ENCODE data around the gene MT1B.

Gene MT1B

DNA sequence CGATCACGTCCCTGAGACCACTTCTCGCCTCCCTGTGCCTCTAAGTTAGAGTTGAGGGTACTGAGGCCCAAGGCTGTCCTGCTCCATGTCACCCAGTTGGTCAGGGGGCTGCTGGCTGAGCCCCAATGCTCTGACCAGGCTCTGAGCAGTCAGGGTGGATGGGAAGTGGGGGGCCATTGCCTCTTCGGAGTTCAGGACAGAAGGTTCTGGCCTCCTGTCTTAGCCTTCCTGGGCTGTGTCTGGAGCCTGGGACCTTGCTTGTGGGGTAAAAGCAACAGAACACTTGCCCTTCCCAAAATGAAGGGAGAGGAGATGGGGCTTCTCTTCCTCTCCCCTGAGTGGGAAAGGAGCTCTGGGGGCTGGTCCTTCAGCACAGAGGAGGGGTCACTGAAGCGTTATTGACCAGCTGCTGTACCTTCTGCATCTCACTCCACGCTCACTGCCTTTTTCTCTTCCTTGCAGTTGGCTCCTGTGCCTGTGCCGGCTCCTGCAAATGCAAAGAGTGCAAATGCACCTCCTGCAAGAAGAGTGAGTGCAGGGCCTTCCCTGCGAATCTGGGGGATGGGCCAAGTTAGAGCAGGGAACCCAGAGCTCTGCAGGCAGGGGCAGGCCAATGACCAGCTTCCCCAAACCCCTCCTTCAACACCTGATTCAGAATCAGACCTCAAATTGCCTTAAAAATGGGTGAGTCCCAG is 31.2 kb downstream of the MT1B start:
- Histone ChIP-seq H3K9me3 (ENCODE audit: low read length) (peaks cover 2% of the 10 kb centered on the region), H3K27me3 (ENCODE audit: insufficient read depth, low read length) (peaks cover 17% of the 10 kb centered on the region), H3K4me1 (ENCODE audit: insufficient read depth, low read length) (peaks cover 24% of the 10 kb centered on the region), H3K36me3 (ENCODE audit: insufficient read depth, low read length) (no peaks in the 10 kb centered on the region), H2AFZ (ENCODE audit: low read depth, low read length) (peak overlapping the region; percentile 93), H3K4me3 (ENCODE audit: low read length) (peak overlapping the region; percentile 57)

DNA sequence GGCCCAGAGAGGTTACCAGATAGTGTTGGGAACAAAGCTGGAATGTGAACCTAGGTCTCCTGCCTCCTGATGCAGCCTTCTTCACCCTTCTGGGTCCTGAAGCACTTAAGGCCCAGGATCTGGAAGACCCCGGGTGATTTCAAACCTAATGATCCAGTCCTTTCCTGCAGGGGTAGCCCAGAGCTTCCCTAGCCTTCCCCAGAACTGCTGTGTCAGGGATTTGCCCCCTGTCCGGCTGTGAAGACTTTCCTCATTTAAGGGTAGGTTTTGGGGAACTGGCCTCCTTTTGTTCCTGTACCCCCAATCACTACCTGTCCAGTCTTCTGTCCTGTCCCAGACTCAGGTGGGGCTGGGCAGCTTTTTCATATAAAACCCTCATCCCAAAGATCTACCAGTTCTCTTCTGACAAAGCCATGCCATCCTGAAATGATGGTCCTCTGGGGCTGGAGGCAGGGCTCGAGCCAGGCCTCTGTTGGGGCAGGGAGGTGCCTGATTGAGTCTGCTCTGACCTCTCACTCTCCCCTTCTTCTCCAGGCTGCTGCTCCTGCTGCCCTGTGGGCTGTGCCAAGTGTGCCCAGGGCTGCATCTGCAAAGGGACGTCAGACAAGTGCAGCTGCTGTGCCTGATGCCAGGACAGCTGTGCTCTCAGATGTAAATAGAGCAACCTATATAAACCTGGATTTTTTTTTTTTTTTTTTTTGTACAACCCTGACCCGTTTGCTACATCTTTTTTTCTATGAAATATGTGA is 31.9 kb downstream of the MT1B start:
- no peak overlapping the region for H3K4me3 ChIP-seq (ENCODE audit: low read length)
- H3K4me1 ChIP-seq (ENCODE audit: insufficient read depth, low read length), result peaks cover 24% of the 10 kb centered on the region
- H3K9me3 ChIP-seq (ENCODE audit: low read length), result peaks cover 2% of the 10 kb centered on the region
- no peak overlapping the region for H2AFZ ChIP-seq (ENCODE audit: low read depth, low read length)
- H3K36me3 ChIP-seq (ENCODE audit: insufficient read depth, low read length), result no peaks in the 10 kb centered on the region
- peaks cover 14% of the 10 kb centered on the region for H3K27me3 ChIP-seq (ENCODE audit: insufficient read depth, low read length)

DNA sequence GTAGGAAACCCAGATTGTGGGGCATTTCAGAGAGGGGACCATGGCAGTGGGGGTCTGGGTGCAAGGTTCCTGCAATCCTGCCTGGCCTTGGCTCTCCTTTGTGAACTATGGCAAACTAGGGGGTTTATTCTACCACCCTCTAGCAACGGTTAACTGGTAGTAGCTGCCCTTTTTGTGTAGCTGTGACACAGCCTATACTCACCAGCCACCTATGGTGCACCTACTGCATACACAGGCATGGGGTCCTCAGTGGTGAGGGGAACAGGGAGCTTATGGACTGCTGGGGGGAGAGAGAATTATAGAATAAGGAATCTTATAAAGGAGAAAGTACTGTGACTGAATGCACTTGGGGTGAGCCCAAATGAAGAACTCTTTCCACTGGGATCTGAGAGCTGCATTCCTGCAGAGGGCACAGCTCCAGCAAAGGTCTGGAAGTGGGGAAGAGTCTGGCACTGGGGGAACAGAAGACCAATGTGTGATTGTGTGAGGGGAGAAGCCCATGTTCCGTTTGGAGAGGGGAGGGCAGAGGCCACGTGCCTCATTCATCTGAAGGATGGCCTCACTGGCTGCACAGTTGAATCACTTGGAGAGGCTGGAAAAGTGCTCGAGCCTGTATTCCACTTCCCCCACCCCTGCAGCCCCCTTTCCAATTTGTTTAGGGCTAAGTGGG is 32.7 kb downstream of the MT1B start:
- Histone ChIP-seq H2AFZ (ENCODE audit: low read depth, low read length) (no peak overlapping the region), H3K4me1 (ENCODE audit: insufficient read depth, low read length) (peaks cover 24% of the 10 kb centered on the region), H3K36me3 (ENCODE audit: insufficient read depth, low read length) (no peaks in the 10 kb centered on the region), H3K27me3 (ENCODE audit: insufficient read depth, low read length) (peaks cover 7% of the 10 kb centered on the region), H3K9me3 (ENCODE audit: low read length) (peaks cover 2% of the 10 kb centered on the region), H3K4me3 (ENCODE audit: low read length) (no peak overlapping the region)

GRCh38 chr16:56684926-56685590 is 33.4 kb downstream of the MT1B start:
- peaks cover 10% of the 10 kb centered on the region for H3K27me3 ChIP-seq (ENCODE audit: insufficient read depth, low read length)
- no peak overlapping the region for H3K4me3 ChIP-seq (ENCODE audit: low read length)
- no peak overlapping the region for H2AFZ ChIP-seq (ENCODE audit: low read depth, low read length)
- H3K4me1 ChIP-seq (ENCODE audit: insufficient read depth, low read length), result peaks cover 24% of the 10 kb centered on the region
- H3K9me3 ChIP-seq (ENCODE audit: low read length), result peaks cover 2% of the 10 kb centered on the region
- H3K36me3 ChIP-seq (ENCODE audit: insufficient read depth, low read length), result no peaks in the 10 kb centered on the region

DNA sequence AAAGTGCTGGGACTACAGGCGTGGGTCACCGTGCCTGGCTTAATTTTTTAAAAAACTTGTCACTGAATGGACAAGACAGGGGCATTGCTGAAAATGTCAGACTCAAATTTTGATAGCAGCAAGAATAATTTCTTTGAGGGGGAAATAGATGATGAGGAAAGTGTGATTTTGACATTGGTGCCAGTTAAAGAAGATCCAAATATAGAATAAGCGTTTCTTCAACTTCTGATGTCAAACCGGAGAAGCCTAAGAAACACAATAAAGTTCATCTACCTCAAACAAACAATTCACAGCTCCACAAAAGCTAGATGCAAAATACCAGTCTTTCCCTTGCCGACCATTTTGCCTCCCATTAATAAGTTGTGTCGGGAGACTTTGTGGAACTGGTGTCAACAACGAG is 35.1 kb downstream of the MT1B start:
- Histone ChIP-seq H3K4me1 (ENCODE audit: insufficient read depth, low read length) (peaks cover 11% of the 10 kb centered on the region), H3K4me3 (ENCODE audit: low read length) (no peak overlapping the region), H3K27me3 (ENCODE audit: insufficient read depth, low read length) (peaks cover 10% of the 10 kb centered on the region), H3K9me3 (ENCODE audit: low read length) (peaks cover 2% of the 10 kb centered on the region), H2AFZ (ENCODE audit: low read depth, low read length) (no peak overlapping the region), H3K36me3 (ENCODE audit: insufficient read depth, low read length) (no peaks in the 10 kb centered on the region)

DNA sequence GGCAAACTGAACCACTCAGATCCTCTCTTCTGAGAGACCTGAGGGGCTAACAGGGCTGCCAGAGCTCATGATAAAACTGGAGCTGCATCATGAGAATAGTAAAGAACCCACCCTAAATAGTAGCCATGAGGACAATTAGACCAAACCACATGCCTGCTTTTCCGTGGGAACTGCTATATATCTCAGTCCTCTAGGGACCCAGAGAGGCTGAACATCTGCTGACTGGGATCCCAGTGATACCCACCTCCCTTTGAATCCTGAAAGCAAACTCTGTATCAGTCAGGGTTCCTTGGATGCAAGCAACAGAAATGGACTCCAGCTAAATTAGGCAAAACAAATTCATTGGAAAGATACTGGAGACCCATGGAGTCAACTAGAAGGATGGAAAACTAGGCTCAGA is 37.1 kb downstream of the MT1B start:
- H3K36me3 ChIP-seq (ENCODE audit: insufficient read depth, low read length), result no peaks in the 10 kb centered on the region
- H3K9me3 ChIP-seq (ENCODE audit: low read length), result peaks cover 2% of the 10 kb centered on the region
- H3K27me3 ChIP-seq (ENCODE audit: insufficient read depth, low read length), result peaks cover 2% of the 10 kb centered on the region
- H3K4me1 ChIP-seq (ENCODE audit: insufficient read depth, low read length), result no peaks in the 10 kb centered on the region
- no peak overlapping the region for H2AFZ ChIP-seq (ENCODE audit: low read depth, low read length)
- no peak overlapping the region for H3K4me3 ChIP-seq (ENCODE audit: low read length)

GRCh38 chr16:56689171-56689570 is 37.5 kb downstream of the MT1B start:
- H3K4me3 ChIP-seq (ENCODE audit: low read length), result no peak overlapping the region
- no peaks in the 10 kb centered on the region for H3K36me3 ChIP-seq (ENCODE audit: insufficient read depth, low read length)
- peaks cover 2% of the 10 kb centered on the region for H3K27me3 ChIP-seq (ENCODE audit: insufficient read depth, low read length)
- H2AFZ ChIP-seq (ENCODE audit: low read depth, low read length), result no peak overlapping the region
- H3K4me1 ChIP-seq (ENCODE audit: insufficient read depth, low read length), result no peaks in the 10 kb centered on the region
- H3K9me3 ChIP-seq (ENCODE audit: low read length), result peaks cover 2% of the 10 kb centered on the region

DNA sequence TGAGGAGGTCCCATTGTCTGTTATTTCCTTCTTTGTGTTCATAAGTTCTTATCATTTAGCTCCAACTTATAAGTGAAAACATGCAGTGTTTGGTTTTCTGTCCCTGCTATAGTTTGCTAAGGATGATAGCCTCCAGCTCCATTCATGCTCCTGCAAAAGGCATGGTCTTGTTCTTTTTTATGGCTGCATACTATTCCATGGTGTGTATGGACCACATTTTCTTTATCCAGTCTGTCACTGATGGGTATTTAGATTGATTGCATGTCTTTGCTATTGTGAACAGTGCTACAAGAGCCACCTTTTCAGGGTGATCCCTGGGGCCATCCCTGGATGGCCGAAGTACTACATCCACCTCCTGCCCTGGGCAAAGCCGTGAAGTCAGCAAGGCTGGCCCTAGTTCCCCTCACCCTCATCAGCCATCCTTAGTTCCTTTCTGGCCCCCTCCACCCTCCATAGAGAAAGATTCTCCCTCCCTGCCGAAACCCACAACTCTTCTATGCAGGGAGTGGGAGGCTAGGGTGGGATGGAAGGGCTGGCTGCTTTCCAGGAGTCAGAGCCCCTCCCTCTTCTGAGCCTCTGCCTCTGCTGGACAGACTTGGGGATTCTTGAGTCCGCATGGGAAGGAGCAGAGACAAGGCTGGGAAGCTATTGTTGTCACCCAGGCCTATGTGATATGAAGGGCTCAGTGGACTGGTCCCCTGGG is 38.9 kb downstream of the MT1B start:
- H2AFZ ChIP-seq (ENCODE audit: low read depth, low read length), result no peak overlapping the region
- H3K9me3 ChIP-seq (ENCODE audit: low read length), result peaks cover 2% of the 10 kb centered on the region
- H3K36me3 ChIP-seq (ENCODE audit: insufficient read depth, low read length), result no peaks in the 10 kb centered on the region
- no peaks in the 10 kb centered on the region for H3K4me1 ChIP-seq (ENCODE audit: insufficient read depth, low read length)
- H3K27me3 ChIP-seq (ENCODE audit: insufficient read depth, low read length), result peaks cover 2% of the 10 kb centered on the region
- H3K4me3 ChIP-seq (ENCODE audit: low read length), result no peak overlapping the region

DNA sequence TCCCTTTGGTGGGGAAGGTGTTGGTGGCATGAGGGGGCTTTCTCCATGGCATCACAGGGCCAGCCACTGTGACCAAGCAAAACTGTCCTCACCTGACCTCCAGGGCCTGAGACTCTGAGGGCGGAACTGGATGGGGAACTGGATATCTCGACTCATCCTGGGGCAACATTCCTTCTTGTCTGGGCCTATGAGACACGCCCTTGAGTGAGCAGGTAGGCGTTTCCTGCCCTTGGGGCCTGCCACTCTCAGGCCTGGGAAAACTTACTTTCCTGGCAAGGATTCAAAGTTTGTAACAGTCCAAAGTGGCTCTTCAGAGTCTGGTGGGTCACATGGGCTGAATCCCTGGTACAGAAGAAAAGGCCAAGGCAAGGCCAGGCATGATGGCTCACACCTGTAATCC is 40.2 kb downstream of the MT1B start:
- Histone ChIP-seq H3K36me3 (ENCODE audit: insufficient read depth, low read length) (no peaks in the 10 kb centered on the region), H3K4me3 (ENCODE audit: low read length) (no peak overlapping the region), H2AFZ (ENCODE audit: low read depth, low read length) (no peak overlapping the region), H3K4me1 (ENCODE audit: insufficient read depth, low read length) (no peaks in the 10 kb centered on the region), H3K9me3 (ENCODE audit: low read length) (no peaks in the 10 kb centered on the region), H3K27me3 (ENCODE audit: insufficient read depth, low read length) (peaks cover 2% of the 10 kb centered on the region)

GRCh38 chr16:56695246-56695645 is 43.6 kb downstream of the MT1B start:
- Histone ChIP-seq H3K9me3 (ENCODE audit: low read length) (no peaks in the 10 kb centered on the region), H2AFZ (ENCODE audit: low read depth, low read length) (no peak overlapping the region), H3K36me3 (ENCODE audit: insufficient read depth, low read length) (no peaks in the 10 kb centered on the region), H3K4me1 (ENCODE audit: insufficient read depth, low read length) (no peaks in the 10 kb centered on the region), H3K27me3 (ENCODE audit: insufficient read depth, low read length) (peaks cover 4% of the 10 kb centered on the region), H3K4me3 (ENCODE audit: low read length) (no peak overlapping the region)

DNA sequence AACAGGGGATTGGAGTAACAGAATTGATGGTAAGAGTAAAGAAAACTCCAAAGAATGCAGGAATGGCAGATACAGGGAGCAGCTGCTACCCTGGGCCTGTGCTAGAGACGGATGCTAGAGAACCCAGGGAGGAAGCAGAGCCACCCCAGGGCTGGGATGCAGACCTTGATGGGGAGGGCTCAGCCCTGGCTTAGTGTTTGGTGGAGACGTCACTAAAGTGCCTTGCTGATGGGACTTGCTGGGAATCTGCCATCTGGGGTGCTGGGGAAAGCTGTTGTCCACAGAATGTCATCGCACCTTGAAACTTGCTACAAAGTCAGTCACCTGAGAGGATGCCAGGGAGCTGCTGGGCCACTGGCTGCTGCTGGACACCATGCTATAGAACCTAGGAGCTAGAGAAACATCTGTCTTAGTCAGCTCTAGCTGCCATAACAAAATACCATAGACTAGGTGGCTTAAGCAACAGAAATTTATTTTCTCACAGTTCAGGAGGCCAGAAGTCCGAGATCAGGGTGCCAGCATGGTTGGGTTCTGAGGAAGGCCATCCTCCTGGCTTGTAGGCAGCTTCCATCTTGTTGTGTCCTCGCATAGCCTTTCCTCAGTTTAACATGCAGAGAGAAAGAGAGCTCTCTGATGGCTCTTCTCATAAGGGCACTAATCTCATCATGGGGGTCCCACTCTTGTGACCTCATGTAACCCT is 45.9 kb downstream of the MT1B start:
- no peak overlapping the region for H2AFZ ChIP-seq (ENCODE audit: low read depth, low read length)
- no peak overlapping the region for H3K4me3 ChIP-seq (ENCODE audit: low read length)
- peaks cover 5% of the 10 kb centered on the region for H3K4me1 ChIP-seq (ENCODE audit: insufficient read depth, low read length)
- no peaks in the 10 kb centered on the region for H3K9me3 ChIP-seq (ENCODE audit: low read length)
- H3K27me3 ChIP-seq (ENCODE audit: insufficient read depth, low read length), result peaks cover 4% of the 10 kb centered on the region
- no peaks in the 10 kb centered on the region for H3K36me3 ChIP-seq (ENCODE audit: insufficient read depth, low read length)

GRCh38 chr16:56700195-56700594 is 48.5 kb downstream of the MT1B start:
- Histone ChIP-seq H3K27me3 (ENCODE audit: insufficient read depth, low read length) (peaks cover 8% of the 10 kb centered on the region), H2AFZ (ENCODE audit: low read depth, low read length) (no peak overlapping the region), H3K4me3 (ENCODE audit: low read length) (no peak overlapping the region), H3K4me1 (ENCODE audit: insufficient read depth, low read length) (peaks cover 9% of the 10 kb centered on the region), H3K36me3 (ENCODE audit: insufficient read depth, low read length) (no peaks in the 10 kb centered on the region), H3K9me3 (ENCODE audit: low read length) (no peaks in the 10 kb centered on the region)
